IMR-90 (cell line): Measurements from ENCODE around the gene B3GALT4. TPM values are rescaled to one million over a fixed set of nuclear protein-coding genes. Genes with fewer than 3 reads are reported as not detected.

Source experiments
- ATAC-seq: fragments of 200-7000 bp; cut with Tn5 transposase; 2 replicates; pipeline ENCODE4 v1.9.1; 2020; ENCODE audit warnings: low read depth, mild to moderate bottlenecking, moderate library complexity
- BruUV-seq: library from RNA; stranded (reverse); fragments of 400-500 nt; replicated peaks from 2 replicates; lab custom pipeline; 2021; lab: Mats Ljungman, UMichigan
- CTCF ChIA-PET: fragments of 300-600 bp; formaldehyde crosslinking; extraction: SDS; loops from one replicate; lab custom pipeline; 2021; ENCODE audit warnings: antibody characterized with exemption; lab: Yijun Ruan, JAX
- POLR2A ChIA-PET: fragments of 300-600 bp; sonication (Branson Sonifier 250); formaldehyde crosslinking; loops from one replicate; lab custom pipeline; 2022; ENCODE audit warnings: antibody characterized with exemption; ENCODE audit not compliant: unreplicated experiment; lab: Charles Lee
- DNase-seq: peaks from one replicate; pipeline ENCODE4 v3.0.0; 2013
- H2AFZ ChIP-seq: replicated peaks from 2 replicates; pipeline ENCODE3; 2013; ENCODE audit warnings: low read length, mild to moderate bottlenecking; ENCODE audit not compliant: poor library complexity
- H2AK5ac ChIP-seq: 2 replicates; pipeline ENCODE4 v1.6.1; 2013; ENCODE audit warnings: low read depth, low read length, inconsistent platforms
- H2AK9ac ChIP-seq: replicated peaks from 2 replicates; pipeline ENCODE3; 2013; ENCODE audit warnings: mild to moderate bottlenecking, low read depth, low read length, moderate library complexity; ENCODE audit not compliant: poor library complexity
- H2BK120ac ChIP-seq: 2 replicates; pipeline ENCODE4 v1.6.1; 2013; ENCODE audit warnings: low read depth, low read length, inconsistent platforms
- H2BK15ac ChIP-seq: 3 replicates; pipeline ENCODE4 v1.6.1; 2013; ENCODE audit warnings: low read depth, low read length, inconsistent platforms
- H2BK20ac ChIP-seq: 2 replicates; pipeline ENCODE4 v1.6.1; 2013; ENCODE audit warnings: low read depth, mild to moderate bottlenecking, inconsistent platforms, low read length, moderate library complexity
- H2BK5ac ChIP-seq: 2 replicates; pipeline ENCODE4 v1.6.1; 2013; ENCODE audit warnings: mild to moderate bottlenecking, low read depth, low read length, inconsistent platforms; ENCODE audit not compliant: poor library complexity, severe bottlenecking
- H3K14ac ChIP-seq: replicated peaks from 2 replicates; pipeline ENCODE4 v1.6.1; 2013; ENCODE audit warnings: low read depth, low read length, inconsistent platforms
- H3K18ac ChIP-seq: 2 replicates; pipeline ENCODE4 v1.6.1; 2013; ENCODE audit warnings: low read depth, low read length, control low read depth
- H3K23ac ChIP-seq: 2 replicates; pipeline ENCODE4 v1.6.1; 2013; ENCODE audit warnings: low read depth, low read length, inconsistent platforms
- H3K27ac ChIP-seq: 2 replicates; pipeline ENCODE4 v1.5.1; 2013; ENCODE audit warnings: mild to moderate bottlenecking, control low read depth, low read length; ENCODE audit not compliant: insufficient read depth
- H3K27me3 ChIP-seq: 2 replicates; pipeline ENCODE4 v1.6.1; 2013; ENCODE audit warnings: low read length; ENCODE audit not compliant: control insufficient read depth, insufficient read depth
- H3K36me3 ChIP-seq: 2 replicates; pipeline ENCODE4 v1.6.1; 2013; ENCODE audit warnings: low read length, mixed read lengths; ENCODE audit not compliant: control insufficient read depth, insufficient read depth
- H3K4ac ChIP-seq: 2 replicates; pipeline ENCODE4 v1.6.1; 2013; ENCODE audit warnings: low read depth, low read length, inconsistent platforms
- H3K4me1 ChIP-seq: 2 replicates; pipeline ENCODE4 v1.6.1; 2013; ENCODE audit warnings: low read length, mixed read lengths; ENCODE audit not compliant: control insufficient read depth, insufficient read depth
- H3K4me2 ChIP-seq: 2 replicates; pipeline ENCODE4 v1.6.1; 2013; ENCODE audit warnings: low read depth, mild to moderate bottlenecking, control low read depth, low read length, moderate library complexity
- H3K4me3 ChIP-seq: 2 replicates; pipeline ENCODE4 v1.5.1; 2013; ENCODE audit warnings: low read depth, mild to moderate bottlenecking, control low read depth, low read length, moderate library complexity; ENCODE audit not compliant: insufficient read depth
- H3K56ac ChIP-seq: 2 replicates; pipeline ENCODE4 v1.6.1; 2013; ENCODE audit warnings: low read length, inconsistent platforms; ENCODE audit not compliant: insufficient read depth; ENCODE audit errors: extremely low read depth
- H3K79me1 ChIP-seq, 2 experiments: 2 replicates each; pipeline ENCODE4 v1.6.1; 2013; ENCODE audit warnings: low read length in 2 of 2, inconsistent platforms in 1 of 2, low read depth in 1 of 2
- H3K9ac ChIP-seq: 2 replicates; pipeline ENCODE4 v1.6.1; 2013; ENCODE audit warnings: low read depth, low read length, control low read depth
- H3K9me1 ChIP-seq: 2 replicates; pipeline ENCODE4 v1.6.1; 2013; ENCODE audit warnings: low read length, inconsistent platforms; ENCODE audit not compliant: insufficient read depth
- H3K9me3 ChIP-seq: 2 replicates; pipeline ENCODE4 v1.6.1; 2013; ENCODE audit warnings: low read length; ENCODE audit not compliant: control insufficient read depth, insufficient read depth
- H4K20me1 ChIP-seq: 2 replicates; pipeline ENCODE4 v1.6.1; 2013; ENCODE audit warnings: low read length, inconsistent platforms; ENCODE audit not compliant: insufficient read depth
- H4K5ac ChIP-seq: 2 replicates; pipeline ENCODE4 v1.6.1; 2013; ENCODE audit warnings: mild to moderate bottlenecking, low read depth, low read length, control low read depth
- H4K8ac ChIP-seq, 2 experiments: 2 replicates each; pipeline ENCODE4 v1.6.1; 2013; ENCODE audit warnings: low read depth in 2 of 2, low read length in 2 of 2, control low read depth in 1 of 2, inconsistent platforms in 1 of 2
- H4K91ac ChIP-seq: 2 replicates; pipeline ENCODE4 v1.6.1; 2013; ENCODE audit warnings: low read depth, low read length, inconsistent platforms; ENCODE audit not compliant: insufficient read depth
- BHLHE40 ChIP-seq: fragments of 150-350 bp; IDR thresholded peaks from 2 replicates; pipeline ENCODE4 v1.6.1; 2016; ENCODE audit warnings: mild to moderate bottlenecking, low read depth, low read length
- CHD1 ChIP-seq: IDR thresholded peaks from 2 replicates; pipeline ENCODE4 v1.6.1; 2012; ENCODE audit warnings: low read depth, low read length, improper control_type of control experiment
- CTCF ChIP-seq: conservative IDR thresholded peaks from 2 replicates; pipeline ENCODE4 v1.5.1; 2012; ENCODE audit warnings: mild to moderate bottlenecking, low read depth, low read length, improper control_type of control experiment
- ELK1 ChIP-seq: fragments of 150-350 bp; IDR thresholded peaks from 2 replicates; pipeline ENCODE4 v1.6.1; 2016; ENCODE audit warnings: low read depth, mild to moderate bottlenecking, low read length, moderate library complexity, borderline replicate concordance
- FOS ChIP-seq: fragments of 150-350 bp; IDR thresholded peaks from 2 replicates; pipeline ENCODE4 v1.6.1; 2016; ENCODE audit warnings: low read depth, low read length
- MAFK ChIP-seq: IDR thresholded peaks from 2 replicates; pipeline ENCODE4 v1.6.1; 2012; ENCODE audit warnings: low read depth, low read length, improper control_type of control experiment
- MAZ ChIP-seq: IDR thresholded peaks from 2 replicates; pipeline ENCODE4 v1.6.1; 2012; ENCODE audit warnings: low read depth, mild to moderate bottlenecking, low read length, improper control_type of control experiment, moderate library complexity, borderline replicate concordance
- MXI1 ChIP-seq: IDR thresholded peaks from 2 replicates; pipeline ENCODE4 v1.6.1; 2012; ENCODE audit warnings: low read depth, mild to moderate bottlenecking, low read length, moderate library complexity, borderline replicate concordance
- NFE2L2 ChIP-seq: fragments of 150-350 bp; IDR thresholded peaks from 2 replicates; pipeline ENCODE4 v1.6.1; 2016; ENCODE audit warnings: low read depth, mild to moderate bottlenecking, low read length
- POLR2A ChIP-seq: IDR thresholded peaks from 2 replicates; pipeline ENCODE4 v1.6.1; 2012; ENCODE audit warnings: mild to moderate bottlenecking, low read depth, low read length
- RAD21 ChIP-seq: IDR thresholded peaks from 2 replicates; pipeline ENCODE4 v1.6.1; 2012; ENCODE audit warnings: low read length, improper control_type of control experiment
- SMC3 ChIP-seq: fragments of 150-350 bp; IDR thresholded peaks from 2 replicates; pipeline ENCODE4 v1.6.1; 2016; ENCODE audit warnings: low read depth, mild to moderate bottlenecking, antibody characterized with exemption, low read length, moderate library complexity
- WGBS, 2 experiments: methylation state at CpG; one replicate each; pipeline versions ENCODE4 v1.1.5 to v1.1.7; 2013; ENCODE audit warnings: missing lambda C conversion rate in 2 of 2; ENCODE audit not compliant: insufficient read length in 1 of 2; ENCODE audit errors: extremely low coverage in 2 of 2; 5-methylcytosine and 5-hydroxymethylcytosine counted together
- dilution Hi-C: fragments of 300-500 bp; cut with HindIII; formaldehyde crosslinking; loops from one replicate; pipeline ENCODE4 v1.14.3; 2018; ENCODE audit warnings: low sequenced_read_pairs; ENCODE audit not compliant: unreplicated experiment
- in situ Hi-C: fragments of 300-500 bp; cut with MboI; formaldehyde crosslinking; loops from 3 replicates; pipeline ENCODE4 v1.14.3; 2019; ENCODE audit warnings: low sequenced_read_pairs, inconsistent platforms, mixed read lengths
- intact Hi-C: fragments of 100-400 bp; cut with micrococcal nuclease; formaldehyde crosslinking; loops from 2 replicates; pipeline ENCODE4 v1.10.0; 2022
- polyA plus RNA-seq, 3 experiments: library from polyadenylated mRNA; depleted of rRNA; stranded (reverse); fragments of >200 nt; gene quantifications; 2 replicates each; pipeline ENCODE4 v1.2.3, GENCODE V29; 2012; ENCODE audit warnings: low replicate concordance in 1 of 3
- total RNA-seq: library from RNA; depleted of rRNA; stranded (reverse); fragments of >200 nt; gene quantifications from 2 replicates; pipeline ENCODE4 v1.2.3, GENCODE V29; 2012

Gene B3GALT4
- total and polyA plus RNA-seq, 2 of the 4 experiments (the other 2 are of a cell fraction) = 0.70 to 0.72 TPM

- Histone ChIP-seq H3K27ac (peak overlapping the region; percentile 87), H2BK5ac (peak overlapping the region; percentile 91), H3K9me3 (no peaks in the 10 kb centered on the region), H3K23ac (peak overlapping the region; percentile 99), H3K9me1 (no peaks in the 10 kb centered on the region), H3K4me2 (peak overlapping the region; percentile 95), H3K18ac (peak overlapping the region; percentile 55), H4K91ac (peak overlapping the region; percentile 88), H2AK5ac (peak overlapping the region; percentile 90), H3K4ac (peak overlapping the region; percentile 95), H3K56ac (peak overlapping the region; percentile 93), H2AK9ac (peak overlapping the region; percentile 98), H4K8ac (peak overlapping the region; percentile 46 to 87), H3K4me3 (peak overlapping the region; percentile 78), H3K4me1 (no peaks in the 10 kb centered on the region), H3K14ac (peak overlapping the region; percentile 96), H3K9ac (peak overlapping the region; percentile 91), H3K79me1 (peaks cover 15 to 38% of the 10 kb centered on the region in 2 experiments; a peak in 3 of 4 replicates), H4K5ac (peak overlapping the region; percentile 50), H3K36me3 (peaks cover 19% of the 10 kb centered on the region), H2BK20ac (no peak overlapping the region), H4K20me1 (peaks cover 12% of the 10 kb centered on the region), H2AFZ (peak overlapping the region; percentile 93), H2BK15ac (no peak overlapping the region), H2BK120ac (peak overlapping the region; percentile 77), H3K27me3 (no peaks in the 10 kb centered on the region)
- ChIA-PET POLR2A (interaction anchor here (1.0 kb wide), 1 partner anchor 14 kb away, joined by 3 read pairs; the partner anchor contains the start of gene TAPBP), CTCF (interaction anchor here (0.6 to 1.0 kb wide), 3 partner anchors 10 to 75 kb away, joined by 3 to 5 read pairs (median 3); partner anchors contain the start of genes PFDN6 and WDR46)
- ATAC-seq (peak; percentile 70), DNase-seq (peak; percentile 88)
- dilution Hi-C loops = no loop called here
- 1% methylated on average over 16 of the region's 54 CpGs; no CpG with 5 or more reads in 1 of the 2 experiments for WGBS, 2 experiments
- TF ChIP-seq ELK1 (no peak), POLR2A (peak; percentile 91), MAZ (peak; percentile 95), BHLHE40 (0 out of 2 replicates have a peak, but pooled peaks have one; percentile 17), NFE2L2 (no peak), RAD21 (peak; percentile 57), MAFK (no peak), FOS (no peak), SMC3 (peak; percentile 46), CHD1 (peak; percentile 91), CTCF (peak; percentile 82), MXI1 (peak; percentile 54)
- intact Hi-C loops = loop anchor here (1.0 to 5.0 kb wide), 2 partner anchors 14 to 118 kb away; partner anchors contain the start of gene CUTA
- TSS peak; percentile 77 for BruUV-seq
- in situ Hi-C loops = no loop called here
These were observed 22.5 kb downstream of the B3GALT4 start for GRCh38 chr6:33299237-33299944.
